ENCODE data around the gene SYTL2. TPM values are rescaled to one million over a fixed set of nuclear protein-coding genes. Genes with fewer than 3 reads are reported as not detected.

Gene SYTL2
- total RNA-seq, 1 experiment from 2014 or later, result 5.2 TPM

- Histone ChIP-seq H3K14ac (ENCODE audit: insufficient read depth, low read length) (no peak overlapping the region), H3T11ph (ENCODE audit: low read length) (no peak overlapping the region), H3K27ac (ENCODE audit: insufficient read length, low read depth, low read length) (no peak overlapping the region), H3K23ac (ENCODE audit: insufficient read length, low read depth, low read length) (no peak overlapping the region), H4K5ac (ENCODE audit: insufficient read length, low read depth, low read length) (no peak overlapping the region), H2BK15ac (ENCODE audit: low read depth, low read length) (no peak overlapping the region), H4K20me1 (ENCODE audit: control insufficient read depth, insufficient read depth, insufficient read length) (no peaks in the 10 kb centered on the region), H3K9ac (ENCODE audit: extremely low read depth, insufficient read length, low read length) (peak overlapping the region; percentile 76), H3K23me2 (ENCODE audit: insufficient read length, low read depth, low read length, poor library complexity, severe bottlenecking) (no peaks in the 10 kb centered on the region), H4K91ac (ENCODE audit: insufficient read length, low read depth, low read length) (no peak overlapping the region), H3K9me3 (ENCODE audit: control insufficient read depth, low read depth, low read length) (no peaks in the 10 kb centered on the region), H2BK20ac (ENCODE audit: low read depth, low read length, poor library complexity, severe bottlenecking) (no peak overlapping the region), H4K8ac (replicated peaks; ENCODE audit: insufficient read length, low read depth, low read length) (no peak overlapping the region), H3K27me3 (ENCODE audit: insufficient read depth, low read length) (no peaks in the 10 kb centered on the region), H2BK5ac (ENCODE audit: insufficient read length, low read length) (no peak overlapping the region), H2AFZ (ENCODE audit: low read length) (no peak overlapping the region), H3K79me2 (ENCODE audit: insufficient read depth, low read length) (no peaks in the 10 kb centered on the region), H3K18ac (ENCODE audit: insufficient read length, low read depth, low read length) (no peak overlapping the region), H3K56ac (ENCODE audit: insufficient read length, low read depth, low read length) (no peak overlapping the region), H3K4me2 (ENCODE audit: insufficient read depth, insufficient read length, low read length) (peak overlapping the region; percentile 81), H3K4ac (ENCODE audit: low read depth, low read length) (no peak overlapping the region), H3K79me1 (ENCODE audit: insufficient read depth, low read depth, low read length, poor library complexity, severe bottlenecking) (no peaks in the 10 kb centered on the region), H3K4me1 (ENCODE audit: insufficient read depth, low read length) (no peaks in the 10 kb centered on the region; the same call in 1 of the 2 replicates), H2BK12ac (ENCODE audit: insufficient read length, low read depth, low read length) (no peak overlapping the region), H2AK5ac (ENCODE audit: insufficient read length, low read length) (no peak overlapping the region), H2BK120ac (ENCODE audit: low read depth, low read length, poor library complexity, severe bottlenecking) (no peak overlapping the region)
- Mint-ChIP-seq H3K27ac (peak overlapping the region; percentile 98 to 99 (median 99); a peak in 6 of 7 replicates), H3K4me1 (peaks cover 16 to 26% of the 10 kb centered on the region in 2 experiments), H3K9me3 (no peaks in the 10 kb centered on the region), H3K4me3 (peak overlapping the region; percentile 87 to 99), H3K27me3 (ENCODE audit: low read depth) (no peaks in the 10 kb centered on the region), H3K36me3 (ENCODE audit: insufficient read depth in 1 of 3, low read depth in 3 of 3) (peaks cover 0 to 6% (median 0%) of the 10 kb centered on the region in 3 experiments; a peak in 4 of 7 replicates)
- no peak for TF ChIP-seq CTCF (conservative IDR thresholded peaks at IDR 0.05)
- no CpG with 5 or more reads among the region's 2 CpGs for WGBS (ENCODE audit: extremely low coverage, insufficient read length, low lambda C conversion rate)
- no peak for DNase-seq
These were observed 163.9 kb downstream of the SYTL2 start for GRCh38 chr11:85647078-85647477.

Other genes starting within 250 kb of the SYTL2 start
- gene DLG2, start 183.8 kb downstream of the SYTL2 start, total RNA-seq (2021), result 8.0 and 8.2 TPM in 2 replicates
- gene TMEM126B, start 182.5 kb downstream of the SYTL2 start, total RNA-seq (2021), result 72.8 and 74.0 TPM in 2 replicates
- gene TMEM126A, start 163.2 kb downstream of the SYTL2 start, total RNA-seq (2021), result 28.0 and 35.2 TPM in 2 replicates
- 50.2 and 52.5 TPM in 2 replicates for gene CREBZF, start 146.0 kb downstream of the SYTL2 start, total RNA-seq (2021)
- gene CCDC89, start 124.9 kb downstream of the SYTL2 start, total RNA-seq (2021), result not detected in 2 replicates
- not detected in 2 replicates for gene CCDC83, start 44.2 kb upstream of the SYTL2 start, total RNA-seq (2021)